K562 (cell line): Measurements from ENCODE around the gene BCAS3. TPM values are rescaled to one million over a fixed set of nuclear protein-coding genes. Genes with fewer than 3 reads are reported as not detected.

Source experiments
- ATAC-seq: fragments of 200-7000 bp; cut with Tn5 transposase; 3 replicates; pipeline ENCODE4 v1.9.1; 2020; ENCODE audit warnings: moderate library complexity
- BruUV-seq: library from RNA; stranded (reverse); fragments of 400-500 nt; replicated peaks from 2 replicates; lab custom pipeline; 2021; lab: Mats Ljungman, UMichigan
- CTCF ChIA-PET: fragments of 300-600 bp; formaldehyde crosslinking; extraction: SDS; loops from one replicate; lab custom pipeline; 2021; ENCODE audit warnings: low intra/inter-chr PET ratio; lab: Yijun Ruan, JAX
- POLR2A ChIA-PET: fragments of 300-600, 350-650 bp; sonication (Branson Sonifier 250); formaldehyde crosslinking; extraction: SDS; loops from one replicate; lab custom pipeline; 2021; ENCODE audit warnings: antibody characterized with exemption, inconsistent platforms; lab: Yijun Ruan, JAX
- DNase-seq, 4 experiments: peaks; one replicate each; pipeline versions ENCODE4 v3.0.0 to v3.0.0-alpha.2; 2011 to 2018; ENCODE audit warnings: low spot score in 3 of 4, mixed read lengths in 3 of 4; ENCODE audit errors: extremely low read depth in 1 of 4
- FAIRE-seq: peaks from 2 replicates; lab custom pipeline; 2011; peaks lifted over from hg19 to GRCh38; lab: Jason Lieb, UNC
- H2AFZ ChIP-seq: 2 replicates; pipeline ENCODE4 v1.6.0; 2011; ENCODE audit warnings: low read depth, low read length, control low read depth, inconsistent platforms
- H3K27ac ChIP-seq: fragments of 200-600 bp; 3 replicates; pipeline ENCODE4 v1.8.0; 2011; ENCODE audit warnings: low read depth, mild to moderate bottlenecking, control low read depth, inconsistent platforms, low read length, moderate library complexity, mixed read lengths; ENCODE audit errors: extremely low read depth
- H3K27me3 ChIP-seq, 2 experiments: fragments of 300-600 bp in 1 of 2; 2 replicates in 1 of 2; 3 replicates in 1 of 2; pipeline versions ENCODE4 v1.6.0 to v1.8.0; 2011; ENCODE audit warnings: inconsistent platforms in 2 of 2, low read length in 2 of 2, mild to moderate bottlenecking in 1 of 2, mixed read lengths in 1 of 2, moderate library complexity in 1 of 2; ENCODE audit not compliant: control insufficient read depth in 2 of 2, insufficient read depth in 2 of 2
- H3K36me3 ChIP-seq: fragments of 300-600 bp; 3 replicates; pipeline ENCODE4 v1.8.0; 2011; ENCODE audit warnings: mild to moderate bottlenecking, low read length, inconsistent platforms; ENCODE audit not compliant: control insufficient read depth, insufficient read depth
- H3K4me1 ChIP-seq, 2 experiments: fragments of 200-600 bp in 1 of 2; replicated peaks in 1 of 2; 2 replicates in 1 of 2; 3 replicates in 1 of 2; pipeline versions ENCODE4 v1.5.1 to v1.8.0; 2011; ENCODE audit warnings: inconsistent platforms in 2 of 2, low read length in 2 of 2, mild to moderate bottlenecking in 1 of 2, mixed read lengths in 1 of 2, moderate library complexity in 1 of 2; ENCODE audit not compliant: control insufficient read depth in 2 of 2, insufficient read depth in 2 of 2
- H3K4me2 ChIP-seq: 2 replicates; pipeline ENCODE4 v1.6.1; 2011; ENCODE audit warnings: low read length, control low read depth, inconsistent platforms, mixed read lengths; ENCODE audit not compliant: insufficient read depth
- H3K4me3 ChIP-seq: fragments of 200-600 bp; sonication (generic), shearing (Covaris generic); 2 replicates; pipeline ENCODE4 v1.5.1; 2016; ENCODE audit warnings: control low read depth, inconsistent platforms
- H3K79me2 ChIP-seq: fragments of 200-600 bp; 3 replicates; pipeline ENCODE4 v1.8.0; 2011; ENCODE audit warnings: low read length, inconsistent platforms; ENCODE audit not compliant: control insufficient read depth, insufficient read depth
- H3K9ac ChIP-seq, 2 experiments: 2 replicates each; pipeline versions ENCODE4 v1.6.0 to v1.6.1; 2011; ENCODE audit warnings: low read depth in 2 of 2, low read length in 2 of 2, control low read depth in 1 of 2, inconsistent platforms in 1 of 2, mild to moderate bottlenecking in 1 of 2, mixed read lengths in 1 of 2; ENCODE audit not compliant: insufficient read depth in 1 of 2
- H3K9me1 ChIP-seq: one replicate; pipeline ENCODE4 v1.6.0; 2011; ENCODE audit warnings: inconsistent platforms, mild to moderate bottlenecking, low read length, moderate library complexity; ENCODE audit not compliant: control insufficient read depth, insufficient read depth
- H3K9me3 ChIP-seq: replicated peaks from 2 replicates; pipeline ENCODE4 v1.5.1; 2011; ENCODE audit warnings: low read depth, low read length, inconsistent platforms; ENCODE audit not compliant: control insufficient read depth, insufficient read depth
- H4K20me1 ChIP-seq: replicated peaks from 2 replicates; pipeline ENCODE4 v1.6.1; 2011; ENCODE audit warnings: low read length, inconsistent platforms, mixed read lengths; ENCODE audit not compliant: control insufficient read depth, insufficient read depth
- CREBBP ChIP-seq: IDR thresholded peaks from one replicate; pipeline ENCODE4 v1.6.1; 2012; ENCODE audit warnings: low read depth, mild to moderate bottlenecking, control low read depth, inconsistent platforms, low read length
- EWSR1 ChIP-seq: fragments of 450-650 bp; IDR thresholded peaks from 2 replicates; pipeline ENCODE4 v1.6.1; 2018; ENCODE audit warnings: borderline replicate concordance, mild to moderate bottlenecking, low read depth, moderate library complexity; ENCODE audit not compliant: partially characterized antibody
- KLF1 ChIP-seq: fragments of 450-650 bp; IDR thresholded peaks from 2 replicates; pipeline ENCODE4 v1.6.1; 2016; ENCODE audit warnings: missing genetic modification characterization, missing compliant biosample characterization
- WGBS: fragments of 100-300 bp; shearing (Covaris generic); methylation state at CpG from one replicate; pipeline ENCODE4 v1.1.6; 2016; ENCODE audit warnings: low coverage, mixed read lengths; ENCODE audit not compliant: insufficient coverage; ENCODE audit errors: missing lambda C conversion rate; 5-methylcytosine and 5-hydroxymethylcytosine counted together
- in situ Hi-C: fragments of 300-500 bp; cut with MboI; formaldehyde crosslinking; loops from 4 replicates; pipeline ENCODE4 v1.15.0; 2018; ENCODE audit warnings: inconsistent platforms, mixed read lengths
- intact Hi-C: fragments of 100-400 bp; cut with micrococcal nuclease; formaldehyde crosslinking; loops from 2 replicates; pipeline ENCODE4 v1.14.2; 2022
- polyA plus RNA-seq, 8 experiments: library from polyadenylated mRNA; depleted of rRNA in 4 of 8; stranded (reverse) in 5 of 8; unstranded in 3 of 8; fragments of >200 nt; fragmentation: Nextera tagmentation in 2 of 8; fragmentation: Illumina TruSeq in 1 of 8; extraction: Ambion mirVana in 2 of 8; extraction: Trizol in 1 of 8; gene quantifications; 2 replicates each; pipeline versions ENCODE4 v1.2.1 to v1.2.3, GENCODE V29; 2011 to 2014; ENCODE audit warnings: inconsistent platforms in 1 of 8, missing spikeins in 1 of 8
- total RNA-seq, 7 experiments: library from RNA; depleted of rRNA in 6 of 7; stranded (reverse); fragments of >200 nt in 6 of 7; fragmentation: Illumina TruSeq in 2 of 7; extraction: Trizol in 2 of 7; gene quantifications; 2 replicates each; pipeline versions ENCODE4 v1.2.1 to v1.2.3, GENCODE V29; 2011 to 2021; ENCODE audit warnings: low replicate concordance in 1 of 7
- TF ChIP-seq, protein P1 (sequence below): sonication (generic); formaldehyde crosslinking; IDR thresholded peaks from 2 replicates; pipeline ENCODE4 v1.8.1; 2023; ENCODE audit warnings: mild to moderate bottlenecking, missing genetic modification reagents, moderate library complexity

BCAS3 gene
- total and polyA plus RNA-seq, 9 of the 15 experiments (the other 6 are each of a cell fraction or from before 2014, with no cell fraction given), result 1.9 to 5.5 (median 3.5) TPM

DNA sequence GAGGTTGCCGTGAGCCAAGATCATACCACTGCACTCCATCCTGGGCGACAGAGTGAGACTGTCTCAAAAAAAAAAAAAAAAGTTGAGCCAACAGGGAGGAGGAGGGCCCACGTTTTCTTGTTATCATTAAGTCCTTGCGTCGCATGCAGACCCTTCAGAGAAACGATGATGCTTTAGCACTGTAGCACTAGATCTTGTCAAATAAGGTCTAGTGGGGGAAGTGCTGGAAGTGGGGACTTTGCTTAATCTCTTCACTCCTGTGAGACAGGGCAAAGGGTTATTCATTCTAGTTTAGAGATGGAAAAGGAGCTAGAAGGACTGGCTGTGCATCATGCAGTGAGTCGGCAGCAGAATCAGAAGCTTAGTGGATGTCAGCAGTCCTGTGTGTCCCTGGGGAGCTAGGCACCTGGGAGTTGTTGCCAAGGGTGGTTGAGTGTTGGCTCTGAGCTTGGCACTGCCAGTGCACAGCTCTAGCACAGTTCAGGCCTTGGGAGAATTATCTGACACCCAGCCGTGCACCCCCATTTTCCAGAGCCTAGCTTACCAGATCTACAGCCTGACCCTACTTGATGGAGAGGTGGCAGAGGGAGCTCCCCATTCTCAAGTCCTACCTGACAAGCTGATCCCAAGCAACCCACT is 688.5 kb downstream of the BCAS3 start:
- H3K27me3 ChIP-seq, result peaks cover 33 to 57% of the 10 kb centered on the region in 2 experiments
- no peak overlapping the region for H3K4me3 ChIP-seq
- ChIA-PET CTCF (no interaction called here), POLR2A (interaction anchor here (0.6 kb wide), 1 partner anchor 143 kb away, joined by 4 read pairs; no protein-coding TSS in a partner anchor)
- H3K9me1 ChIP-seq, result no peaks in the 10 kb centered on the region
- H3K4me1 ChIP-seq, result no peaks in the 10 kb centered on the region
- ATAC-seq (no peak), FAIRE-seq (no peak), DNase-seq (no peak)
- in situ Hi-C loops, result no loop called here
- no peaks in the 10 kb centered on the region for H3K9me3 ChIP-seq
- intact Hi-C loops, result no loop called here
- no peak overlapping the region for H2AFZ ChIP-seq
- WGBS, result 2% methylated on average over 8 of the region's 8 CpGs
- 0 out of 2 replicates have a peak, but pooled peaks cover 4% of the 10 kb centered on the region for H4K20me1 ChIP-seq
- no peak overlapping the region for H3K4me2 ChIP-seq
- BruUV-seq, result no TSS peak
- TF ChIP-seq KLF1 (tag) (no peak), CREBBP (no peak), EWSR1 (peak; percentile 8)
- TF ChIP-seq, protein P1, sequence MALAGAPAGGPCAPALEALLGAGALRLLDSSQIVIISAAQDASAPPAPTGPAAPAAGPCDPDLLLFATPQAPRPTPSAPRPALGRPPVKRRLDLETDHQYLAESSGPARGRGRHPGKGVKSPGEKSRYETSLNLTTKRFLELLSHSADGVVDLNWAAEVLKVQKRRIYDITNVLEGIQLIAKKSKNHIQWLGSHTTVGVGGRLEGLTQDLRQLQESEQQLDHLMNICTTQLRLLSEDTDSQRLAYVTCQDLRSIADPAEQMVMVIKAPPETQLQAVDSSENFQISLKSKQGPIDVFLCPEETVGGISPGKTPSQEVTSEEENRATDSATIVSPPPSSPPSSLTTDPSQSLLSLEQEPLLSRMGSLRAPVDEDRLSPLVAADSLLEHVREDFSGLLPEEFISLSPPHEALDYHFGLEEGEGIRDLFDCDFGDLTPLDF (CRISPR knock-in tag), result no peak
- no peaks in the 10 kb centered on the region for H3K79me2 ChIP-seq
- no peak overlapping the region for H3K9ac ChIP-seq
- H3K27ac ChIP-seq, result no peak overlapping the region
- no peaks in the 10 kb centered on the region for H3K36me3 ChIP-seq
